ENCODE data around the gene ANTXR2. TPM values are rescaled to one million over a fixed set of nuclear protein-coding genes. Genes with fewer than 3 reads are reported as not detected.

Gene ANTXR2
- total RNA-seq, 1 donor from 2014 or later, result 96.0 TPM

- no peak for DNase-seq
Measured at GRCh38 chr4:79864500-79865200, 208.4 kb downstream of the ANTXR2 start.

DNA sequence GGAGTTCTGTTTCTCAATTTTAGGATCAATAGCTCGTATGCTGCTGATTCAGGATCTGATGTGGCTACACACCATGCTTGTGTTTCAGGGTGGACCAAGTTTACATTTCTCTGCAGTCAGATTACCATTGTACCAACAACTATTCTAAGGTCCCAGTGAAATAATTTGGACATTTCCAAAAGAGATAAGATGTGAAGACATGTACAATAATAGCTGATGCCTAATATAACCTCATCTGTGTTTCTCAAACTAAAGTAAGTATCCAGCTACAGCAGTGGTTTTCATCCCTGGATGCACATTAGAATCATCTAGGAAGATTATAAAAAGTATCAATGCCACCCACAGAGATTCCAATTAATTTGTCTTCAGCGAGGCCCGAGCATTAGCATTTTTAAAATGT lies 209.7 kb downstream of the ANTXR2 start:
- DNase-seq, result no peak

DNA sequence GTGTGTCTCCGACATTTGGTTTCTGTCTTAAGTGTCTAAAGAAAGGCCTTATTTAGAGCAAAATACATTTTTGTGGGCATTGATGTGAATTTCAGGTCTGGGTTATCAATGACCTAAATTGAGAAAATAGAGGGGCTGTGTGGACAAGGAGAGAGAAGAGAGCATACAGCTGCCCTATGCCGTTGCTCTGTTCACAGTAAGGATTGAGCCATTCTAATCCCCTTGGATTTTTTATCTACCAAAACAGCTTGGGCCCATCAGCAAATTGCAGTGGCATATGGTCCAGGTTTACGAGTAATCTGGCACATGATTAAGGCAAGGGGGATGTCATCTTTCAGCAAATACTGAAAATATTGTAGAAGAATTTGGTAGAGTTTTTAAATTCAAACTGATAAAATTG lies 210.2 kb downstream of the ANTXR2 start:
- DNase-seq, result no peak

DNA sequence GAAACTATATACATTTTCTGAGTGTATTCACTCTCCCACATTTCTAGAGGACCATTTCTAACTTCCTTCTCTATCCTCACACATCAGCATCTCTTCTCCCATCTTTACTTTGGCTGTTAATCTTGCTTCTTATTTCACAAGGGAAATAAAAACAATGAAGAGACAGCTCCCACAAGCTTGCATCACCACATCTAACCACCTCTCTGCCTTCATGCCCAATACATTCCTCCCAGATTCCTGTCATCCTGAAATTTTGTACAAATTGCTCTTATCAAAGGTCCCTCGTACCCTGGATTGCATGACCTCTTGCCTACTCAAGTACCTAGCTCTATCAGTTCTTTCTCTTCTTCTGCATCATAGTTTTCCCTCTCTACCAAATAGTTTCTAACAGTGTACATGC lies 215.2 kb downstream of the ANTXR2 start:
- DNase-seq, result no peak

DNA sequence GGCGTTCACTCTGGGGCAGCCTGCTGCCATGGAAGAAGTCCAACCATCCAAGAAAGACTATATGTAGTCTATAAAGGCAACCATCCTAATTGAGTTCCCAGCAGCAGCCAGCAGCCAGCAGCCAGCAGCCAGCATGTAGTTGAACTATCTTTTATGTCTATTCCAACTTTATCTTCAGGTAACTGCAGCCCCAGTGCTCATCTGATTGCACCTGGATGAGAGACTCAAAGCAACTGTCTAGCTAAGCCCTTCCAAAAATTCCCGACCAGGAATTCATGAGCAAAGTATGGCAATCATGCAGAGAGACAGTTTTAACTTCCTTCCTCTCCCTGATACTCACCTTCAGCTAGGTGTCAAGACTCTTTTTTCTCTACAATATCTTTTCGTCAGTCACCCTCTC lies 216.8 kb downstream of the ANTXR2 start:
- no peak for DNase-seq

DNA sequence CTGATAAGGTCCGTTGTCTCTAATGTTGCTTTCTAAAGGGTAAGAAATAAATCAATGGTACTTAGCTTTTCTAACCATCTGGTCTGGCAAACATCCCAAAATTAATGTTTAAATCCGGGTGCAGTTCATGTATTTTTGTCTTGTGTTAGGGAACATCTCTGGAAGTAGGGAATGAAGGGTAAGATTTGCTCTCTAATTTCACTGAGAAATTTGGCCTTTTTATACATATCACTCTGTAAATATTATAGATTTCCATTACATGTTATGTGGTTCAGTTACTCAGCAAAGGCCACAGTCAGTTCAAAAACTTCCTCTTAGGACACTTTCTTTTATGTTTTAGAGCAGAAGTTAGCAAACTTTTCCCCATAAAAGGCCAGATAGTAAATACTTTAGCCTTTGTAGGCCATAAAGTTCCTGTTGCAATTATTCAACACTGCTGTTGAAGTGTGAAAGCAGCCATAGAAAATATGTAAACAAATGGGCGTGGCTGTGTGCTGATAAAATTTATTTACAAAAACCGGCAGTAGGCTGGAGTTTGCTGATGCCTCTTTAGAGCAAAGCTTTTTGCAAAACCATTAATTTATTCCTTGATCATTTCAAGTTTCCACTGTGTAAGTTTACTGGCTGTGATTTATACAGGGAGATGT lies 218.1 kb downstream of the ANTXR2 start:
- peak; percentile 35 for DNase-seq

GRCh38 chr4:79852305-79852730 lies 220.7 kb downstream of the ANTXR2 start:
- DNase-seq, result no peak

- no peak for DNase-seq
Measured at GRCh38 chr4:79851625-79852304, 221.3 kb downstream of the ANTXR2 start.

Other genes starting within 250 kb of the ANTXR2 start
- 8.4 TPM for gene PRDM8, start 124.3 kb upstream of the ANTXR2 start, total RNA-seq
- gene FGF5, start 193.4 kb upstream of the ANTXR2 start, total RNA-seq, result not detected